ENCODE results near the gene COL4A6.
"Not testable (repeated sequence)": the region's sequence is repeated elsewhere in the genome, so short reads cannot be mapped to it uniquely, and the experiment has no call there.

- not testable (repeated sequence) for TF ChIP-seq CTCF, POLR2A, EP300 (IDR thresholded peaks at IDR 0.05)
Measured at GRCh38 chrX:108390976-108391717, 47.1 kb downstream of the COL4A6 start.
